ENCODE measurements around the gene AOAH. TPM values are rescaled to one million over a fixed set of nuclear protein-coding genes. Genes with fewer than 3 reads are reported as not detected.
A peak's percentile ranks its signal among the peaks of the same experiment; 100 is the strongest.

The AOAH gene
- total RNA-seq, 1 donor, result 128 TPM

DNA sequence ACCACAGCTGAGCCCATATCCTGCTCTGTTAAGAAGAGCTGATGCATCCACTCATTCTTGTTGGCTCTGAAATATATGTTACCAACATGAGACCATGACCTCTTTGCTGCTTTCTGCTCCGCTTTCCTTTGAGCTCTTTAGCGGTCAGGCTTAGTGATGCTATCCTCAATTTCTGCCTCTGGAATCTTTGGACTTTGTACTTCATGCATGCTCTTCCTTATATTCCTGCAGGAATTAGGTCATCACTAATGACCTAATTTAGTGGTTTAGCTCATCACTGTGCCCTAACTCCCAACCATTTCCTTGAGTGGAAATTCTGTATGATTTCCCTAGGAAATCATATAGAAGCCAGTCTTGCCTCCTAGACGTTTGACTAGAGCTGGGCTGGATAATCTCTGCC, 119.5 kb downstream of the AOAH start:
- no peaks in the 10 kb centered on the region for H3K27me3 ChIP-seq (ENCODE audit: insufficient read depth, low read length)
- peaks cover 30% of the 10 kb centered on the region for H3K4me1 ChIP-seq (ENCODE audit: insufficient read depth, low read length)
- H3K4me3 ChIP-seq (ENCODE audit: low read length), result no peak overlapping the region
- H3K9me3 ChIP-seq (ENCODE audit: low read depth, low read length), result no peaks in the 10 kb centered on the region

DNA sequence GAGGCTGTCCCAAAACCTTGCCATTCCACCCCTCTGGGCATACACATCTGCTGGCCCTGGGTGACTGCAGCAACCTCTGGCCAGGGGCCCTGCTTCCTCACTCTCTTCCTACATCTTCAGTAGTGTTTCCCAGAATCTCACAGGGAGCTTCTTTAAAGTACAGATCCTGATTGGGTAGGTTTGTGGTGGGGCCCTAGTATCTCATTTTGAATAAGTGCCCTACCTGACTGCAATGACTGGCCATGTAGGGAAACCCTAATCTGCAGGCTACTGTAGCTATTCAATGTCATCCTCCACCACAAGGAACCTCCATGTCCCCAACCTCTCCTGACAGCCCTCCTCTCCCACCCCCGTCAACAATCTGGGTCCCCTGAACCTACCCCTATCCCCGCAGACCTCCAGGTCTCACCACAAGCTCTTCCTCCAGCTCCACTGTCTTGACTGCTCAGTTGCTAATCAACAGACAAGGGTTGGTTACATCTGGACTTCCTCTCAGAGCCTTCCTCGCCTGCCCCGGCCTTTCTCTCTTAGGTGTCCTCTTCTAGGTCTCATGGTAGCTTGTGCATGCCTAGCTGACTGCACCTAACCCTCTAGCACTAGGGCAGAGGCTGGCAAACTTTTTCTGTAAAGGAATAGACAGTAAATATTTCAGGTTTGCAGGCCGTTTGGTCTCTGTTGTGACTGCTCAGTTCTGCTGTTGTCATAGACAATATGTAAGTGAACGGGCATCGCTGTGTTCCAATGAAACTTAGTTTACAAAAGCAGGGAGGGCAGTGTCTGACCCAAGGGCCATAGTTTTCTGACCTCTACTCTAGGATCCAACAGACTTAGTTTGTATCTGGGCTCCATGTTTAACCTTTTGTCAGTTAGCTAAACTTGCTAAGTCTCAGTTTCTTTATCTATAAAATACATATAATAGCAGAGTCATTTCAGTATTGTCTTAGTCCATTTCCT, 121.1 kb downstream of the AOAH start:
- Histone ChIP-seq H3K27me3 (ENCODE audit: insufficient read depth, low read length) (no peaks in the 10 kb centered on the region), H3K4me3 (ENCODE audit: low read length) (no peak overlapping the region), H3K4me1 (ENCODE audit: insufficient read depth, low read length) (peaks cover 30% of the 10 kb centered on the region), H3K9me3 (ENCODE audit: low read depth, low read length) (no peaks in the 10 kb centered on the region)

DNA sequence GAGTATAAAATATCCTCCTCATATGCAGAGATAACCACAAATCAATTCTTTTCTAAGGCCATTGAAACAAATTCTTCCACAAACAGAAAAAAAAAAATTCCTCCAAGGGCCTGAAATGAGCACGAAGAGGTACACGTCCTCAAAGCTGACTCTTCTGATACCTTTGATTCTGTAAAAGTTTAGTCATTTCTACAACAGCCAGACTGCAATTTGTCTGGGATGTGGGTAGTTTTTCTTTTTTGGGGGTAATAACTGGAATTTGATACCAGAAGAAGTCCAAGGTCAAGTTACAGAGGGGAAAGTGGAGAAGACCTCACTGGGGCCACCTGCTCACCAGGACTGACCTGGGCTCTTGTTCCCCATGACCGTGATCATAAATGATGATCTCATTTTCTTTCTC, 121.8 kb downstream of the AOAH start:
- no peak overlapping the region for H3K4me3 ChIP-seq (ENCODE audit: low read length)
- no peaks in the 10 kb centered on the region for H3K27me3 ChIP-seq (ENCODE audit: insufficient read depth, low read length)

DNA sequence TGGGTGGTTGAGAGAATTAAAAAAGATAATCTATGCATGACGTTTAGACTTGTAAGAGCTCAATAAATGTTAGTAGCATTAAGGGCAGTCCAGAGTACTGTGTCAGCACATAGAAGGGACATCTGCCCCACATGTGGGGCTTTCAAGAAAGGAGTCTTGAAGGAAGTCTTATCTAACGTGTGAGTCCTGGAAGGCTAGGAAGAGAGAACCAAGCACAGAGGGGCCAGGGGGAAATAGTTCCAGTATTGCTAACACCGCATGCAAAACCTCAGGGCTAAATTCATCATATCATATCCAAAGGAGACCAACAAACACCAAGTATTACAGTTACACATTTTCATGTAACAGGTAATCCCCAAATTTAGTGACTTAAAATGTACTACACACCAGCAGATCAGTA, 122.7 kb downstream of the AOAH start:
- Histone ChIP-seq H3K27me3 (ENCODE audit: insufficient read depth, low read length) (no peaks in the 10 kb centered on the region), H3K9me3 (ENCODE audit: low read depth, low read length) (no peaks in the 10 kb centered on the region), H3K4me1 (ENCODE audit: insufficient read depth, low read length) (peaks cover 30% of the 10 kb centered on the region), H3K4me3 (ENCODE audit: low read length) (no peak overlapping the region)

More for the DNA sequence above, 121.8 kb downstream of the AOAH start:
- Histone ChIP-seq H3K4me1 (ENCODE audit: insufficient read depth, low read length) (peaks cover 30% of the 10 kb centered on the region), H3K9me3 (ENCODE audit: low read depth, low read length) (no peaks in the 10 kb centered on the region)

DNA sequence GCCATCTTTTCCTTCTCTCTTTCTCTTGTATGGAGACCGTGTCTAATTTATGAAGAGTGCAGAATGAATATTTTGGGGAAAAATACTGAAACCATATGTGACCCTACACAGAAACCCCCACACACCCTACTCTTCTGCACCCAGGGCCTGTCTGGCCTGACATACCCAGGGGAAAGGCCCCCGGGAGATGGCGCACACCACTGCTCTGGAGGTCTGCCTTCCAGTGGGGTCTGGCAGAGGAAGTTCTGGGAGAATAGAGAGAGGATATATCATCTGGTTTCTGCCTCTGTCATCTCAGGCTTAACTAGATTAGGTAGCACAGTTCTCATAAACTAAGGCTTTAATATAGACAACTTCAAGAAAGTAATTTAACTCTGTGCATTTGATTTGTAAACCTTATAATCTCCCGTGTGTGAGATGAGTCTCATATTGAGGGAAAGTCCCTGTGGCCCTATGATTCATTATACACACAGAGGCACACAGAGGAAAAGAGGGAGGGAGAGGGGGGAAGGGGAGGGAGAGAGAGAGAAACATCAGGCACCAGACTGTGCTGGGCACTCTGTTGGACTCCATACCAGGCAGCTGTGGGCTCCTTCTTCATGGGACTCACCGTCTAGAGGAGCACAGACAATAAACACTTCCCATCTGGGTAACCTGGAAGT, 123.3 kb downstream of the AOAH start:
- Histone ChIP-seq H3K4me3 (ENCODE audit: low read length) (no peak overlapping the region), H3K4me1 (ENCODE audit: insufficient read depth, low read length) (peaks cover 30% of the 10 kb centered on the region), H3K9me3 (ENCODE audit: low read depth, low read length) (no peaks in the 10 kb centered on the region), H3K27me3 (ENCODE audit: insufficient read depth, low read length) (no peaks in the 10 kb centered on the region)

DNA sequence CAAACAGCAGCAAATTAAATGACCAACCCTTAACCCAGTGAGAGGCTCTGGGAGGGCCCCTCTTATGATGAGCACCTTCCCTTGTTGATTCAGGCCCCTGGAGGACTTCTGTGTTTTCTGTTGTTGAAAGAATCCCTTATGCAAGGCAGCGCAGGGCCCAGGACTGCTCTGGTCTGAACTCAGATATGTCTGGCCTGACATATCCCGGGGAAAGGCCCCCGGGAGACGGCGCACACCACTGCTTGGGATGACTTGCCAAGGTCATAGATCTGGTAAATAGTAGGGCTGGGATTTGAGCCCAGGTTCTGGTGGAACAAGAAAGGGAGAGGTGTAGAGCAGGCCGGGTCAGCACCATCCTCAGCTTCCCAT, 124.0 kb downstream of the AOAH start:
- Histone ChIP-seq H3K9me3 (ENCODE audit: low read depth, low read length) (no peaks in the 10 kb centered on the region), H3K4me3 (ENCODE audit: low read length) (no peak overlapping the region), H3K4me1 (ENCODE audit: insufficient read depth, low read length) (peaks cover 30% of the 10 kb centered on the region), H3K27me3 (ENCODE audit: insufficient read depth, low read length) (no peaks in the 10 kb centered on the region)

DNA sequence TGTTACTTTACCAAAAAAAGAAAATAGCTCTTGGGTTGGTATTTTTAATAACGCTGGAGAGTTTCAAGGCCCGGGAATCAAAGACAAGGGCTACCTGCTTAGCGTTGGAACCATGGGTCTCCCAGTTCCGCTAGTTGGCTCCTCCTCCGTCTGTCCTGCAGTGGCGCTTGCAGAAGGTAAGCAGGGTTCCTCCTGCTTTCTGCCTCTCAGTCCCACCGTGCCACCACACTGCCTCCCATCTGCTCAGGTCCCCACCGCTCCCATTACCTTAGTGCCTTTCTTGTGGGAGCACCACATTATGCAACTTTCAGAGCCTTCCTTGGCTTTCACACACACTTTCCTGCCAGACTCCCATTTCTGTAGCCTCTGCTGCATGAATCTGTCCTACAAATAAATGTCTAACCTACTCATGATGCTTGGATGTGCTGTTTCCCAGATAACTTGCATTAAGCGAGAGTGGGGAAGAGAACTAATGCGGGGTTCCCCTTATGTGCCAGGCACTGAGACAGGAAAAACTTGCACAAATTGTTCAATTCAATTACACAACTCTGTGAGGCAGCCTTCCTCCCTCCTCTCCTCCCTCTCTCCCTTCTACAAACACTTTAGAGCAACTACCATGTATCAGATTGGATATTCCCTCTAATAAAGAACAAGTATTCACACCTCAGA, 124.5 kb downstream of the AOAH start:
- H3K9me3 ChIP-seq (ENCODE audit: low read depth, low read length), result no peaks in the 10 kb centered on the region
- peaks cover 33% of the 10 kb centered on the region for H3K4me1 ChIP-seq (ENCODE audit: insufficient read depth, low read length)
- no peaks in the 10 kb centered on the region for H3K27me3 ChIP-seq (ENCODE audit: insufficient read depth, low read length)
- peak overlapping the region; percentile 10 for H3K4me3 ChIP-seq (ENCODE audit: low read length)

DNA sequence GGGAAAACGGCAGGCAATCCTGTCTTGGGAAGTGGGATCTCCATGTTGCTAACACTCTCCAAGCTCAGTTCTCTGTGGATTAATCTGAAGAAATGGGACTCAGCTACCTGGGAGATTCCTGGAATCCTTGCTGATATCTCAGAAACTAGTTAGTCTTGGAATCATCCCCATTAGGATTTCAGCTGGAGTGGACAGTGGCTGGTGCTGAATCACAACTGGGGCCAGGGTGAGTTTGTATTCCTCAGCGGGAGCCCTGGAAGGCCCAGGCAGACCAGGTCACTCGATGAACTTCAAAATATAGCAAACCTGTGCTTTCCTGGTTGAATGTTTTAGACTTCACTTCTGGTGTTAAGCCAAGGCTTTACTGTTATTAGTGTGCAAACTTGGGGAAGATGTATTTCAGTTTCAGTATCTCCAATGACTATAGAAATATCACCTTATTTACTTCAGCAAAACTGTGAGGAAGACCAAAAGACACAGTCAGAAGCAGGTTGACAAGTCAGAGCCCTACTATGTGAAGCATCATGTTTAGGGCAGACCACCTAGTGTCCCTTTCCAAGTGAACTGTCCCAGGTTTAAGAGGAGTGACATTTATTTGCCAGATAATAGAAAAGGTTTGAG, 126.1 kb downstream of the AOAH start:
- Histone ChIP-seq H3K27me3 (ENCODE audit: insufficient read depth, low read length) (no peaks in the 10 kb centered on the region), H3K4me3 (ENCODE audit: low read length) (no peak overlapping the region), H3K9me3 (ENCODE audit: low read depth, low read length) (no peaks in the 10 kb centered on the region), H3K4me1 (ENCODE audit: insufficient read depth, low read length) (peaks cover 30% of the 10 kb centered on the region)

DNA sequence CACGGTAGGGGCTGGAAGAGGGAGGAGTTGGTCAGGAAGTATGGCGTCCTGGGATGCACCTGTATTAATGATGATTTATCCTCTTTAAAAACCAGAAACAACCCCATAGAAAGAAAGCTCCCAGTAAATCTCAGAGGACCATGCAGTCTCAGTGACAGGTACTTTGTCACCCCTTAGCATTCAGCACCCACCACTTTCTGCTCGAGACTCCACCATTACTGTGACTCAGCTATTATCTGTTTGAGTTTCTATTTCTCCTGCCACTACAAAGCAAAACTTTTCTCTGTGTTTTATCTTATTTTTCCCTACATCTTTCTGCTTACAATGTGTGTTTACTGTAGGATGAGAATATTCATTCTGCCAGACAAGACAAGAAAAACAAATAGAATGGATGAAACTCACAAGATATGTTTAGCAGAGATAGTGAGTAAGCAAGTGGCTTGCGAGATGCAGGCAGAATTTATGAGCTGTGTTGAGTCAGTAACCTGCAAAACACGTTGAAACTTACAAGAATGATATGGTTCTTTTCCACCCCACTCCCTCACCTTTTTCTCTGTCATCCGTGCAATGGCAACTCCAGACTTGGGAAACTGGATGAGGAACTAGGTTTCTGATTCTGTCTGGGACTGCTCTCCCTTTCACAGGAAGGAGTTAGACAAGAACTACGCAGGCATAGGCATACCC, 127.1 kb downstream of the AOAH start:
- H3K4me3 ChIP-seq (ENCODE audit: low read length), result no peak overlapping the region
- H3K9me3 ChIP-seq (ENCODE audit: low read depth, low read length), result no peaks in the 10 kb centered on the region
- H3K27me3 ChIP-seq (ENCODE audit: insufficient read depth, low read length), result no peaks in the 10 kb centered on the region
- peaks cover 21% of the 10 kb centered on the region for H3K4me1 ChIP-seq (ENCODE audit: insufficient read depth, low read length)

DNA sequence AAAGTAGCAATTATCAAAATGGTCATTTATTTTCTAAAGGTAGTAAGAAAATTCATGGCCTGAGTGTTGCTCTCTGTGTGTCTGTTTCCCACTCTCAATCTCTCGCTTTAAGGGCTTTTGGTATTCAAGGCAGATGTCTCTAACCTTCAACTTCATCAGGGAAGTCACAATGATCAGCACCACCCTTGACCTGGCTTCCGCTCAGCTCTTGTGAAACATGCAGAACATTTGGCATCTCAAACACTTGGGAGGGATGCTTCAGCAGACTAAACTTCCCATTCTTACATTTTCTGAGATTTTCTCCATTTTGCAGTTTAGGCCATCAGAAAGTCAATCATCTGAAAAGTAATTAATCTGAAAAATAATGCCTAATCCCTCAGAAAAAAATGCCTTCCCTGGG, 129.8 kb downstream of the AOAH start:
- H3K27me3 ChIP-seq (ENCODE audit: insufficient read depth, low read length), result no peaks in the 10 kb centered on the region
- peak overlapping the region; percentile 17 for H3K4me3 ChIP-seq (ENCODE audit: low read length)
- no peaks in the 10 kb centered on the region for H3K9me3 ChIP-seq (ENCODE audit: low read depth, low read length)
- peaks cover 3% of the 10 kb centered on the region for H3K4me1 ChIP-seq (ENCODE audit: insufficient read depth, low read length)

DNA sequence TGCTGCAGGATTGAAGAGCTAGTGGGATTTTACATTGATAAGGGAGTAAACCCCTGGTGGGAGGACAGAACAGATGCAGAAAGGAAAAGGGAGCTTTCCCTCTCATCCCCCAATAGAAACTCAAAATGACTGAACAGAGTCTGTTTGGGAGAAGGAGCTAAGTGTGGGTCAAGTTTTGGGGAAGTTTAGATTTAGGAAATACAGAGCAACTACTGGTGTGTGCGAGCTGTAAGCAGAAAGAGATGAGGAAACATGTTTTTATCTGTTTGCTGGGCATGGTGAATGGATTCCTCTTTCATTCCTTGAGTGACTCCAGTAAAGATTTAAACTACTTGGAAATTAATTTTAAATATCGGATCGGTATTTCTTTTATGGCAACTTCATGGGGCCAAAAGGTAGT, 132.7 kb downstream of the AOAH start:
- H3K4me1 ChIP-seq (ENCODE audit: insufficient read depth, low read length), result peaks cover 3% of the 10 kb centered on the region
- no peaks in the 10 kb centered on the region for H3K27me3 ChIP-seq (ENCODE audit: insufficient read depth, low read length)
- no peaks in the 10 kb centered on the region for H3K9me3 ChIP-seq (ENCODE audit: low read depth, low read length)
- no peak overlapping the region for H3K4me3 ChIP-seq (ENCODE audit: low read length)

DNA sequence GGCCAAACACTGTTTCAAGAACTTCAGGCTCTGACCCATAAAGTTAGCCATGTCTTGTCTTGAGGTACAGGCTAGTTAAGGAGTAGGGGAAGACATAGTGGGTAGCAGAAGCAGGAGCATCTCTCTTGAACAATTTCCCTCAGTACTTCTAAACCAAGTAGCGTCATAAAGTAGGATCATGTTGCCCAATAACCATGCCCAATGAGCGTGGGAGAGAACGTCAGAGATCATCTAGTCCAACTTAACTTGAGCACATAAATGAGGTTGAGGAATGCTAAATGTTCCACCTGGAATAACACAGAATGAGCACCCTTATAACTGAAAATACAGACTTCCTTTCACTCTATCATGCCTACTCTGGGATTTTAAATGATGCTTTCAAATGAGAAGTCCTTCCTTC, 134.9 kb downstream of the AOAH start:
- H3K9me3 ChIP-seq (ENCODE audit: low read depth, low read length), result no peaks in the 10 kb centered on the region
- H3K4me3 ChIP-seq (ENCODE audit: low read length), result no peak overlapping the region
- H3K4me1 ChIP-seq (ENCODE audit: insufficient read depth, low read length), result no peaks in the 10 kb centered on the region
- no peaks in the 10 kb centered on the region for H3K27me3 ChIP-seq (ENCODE audit: insufficient read depth, low read length)

DNA sequence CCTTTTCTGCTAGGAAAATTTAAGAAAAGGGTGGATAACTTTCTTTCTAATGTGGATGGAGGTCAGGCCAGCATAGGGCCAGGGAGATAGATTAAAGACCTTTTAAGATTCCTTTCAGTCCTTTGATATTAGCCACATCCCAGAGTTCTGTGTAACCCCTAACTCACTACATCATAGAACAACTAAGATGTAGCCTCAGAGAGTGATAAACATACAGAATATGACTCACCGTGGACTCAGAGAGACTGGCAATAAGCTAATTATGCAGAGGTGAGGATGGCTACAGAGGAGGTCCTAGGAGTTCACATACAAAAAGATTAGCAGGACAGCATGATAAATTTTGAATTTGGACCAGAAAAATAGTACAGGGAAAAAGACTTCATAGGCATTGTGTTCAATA, 141.0 kb downstream of the AOAH start:
- Histone ChIP-seq H3K27me3 (ENCODE audit: insufficient read depth, low read length) (no peaks in the 10 kb centered on the region), H3K9me3 (ENCODE audit: low read depth, low read length) (no peaks in the 10 kb centered on the region), H3K4me1 (ENCODE audit: insufficient read depth, low read length) (no peaks in the 10 kb centered on the region), H3K4me3 (ENCODE audit: low read length) (no peak overlapping the region)

DNA sequence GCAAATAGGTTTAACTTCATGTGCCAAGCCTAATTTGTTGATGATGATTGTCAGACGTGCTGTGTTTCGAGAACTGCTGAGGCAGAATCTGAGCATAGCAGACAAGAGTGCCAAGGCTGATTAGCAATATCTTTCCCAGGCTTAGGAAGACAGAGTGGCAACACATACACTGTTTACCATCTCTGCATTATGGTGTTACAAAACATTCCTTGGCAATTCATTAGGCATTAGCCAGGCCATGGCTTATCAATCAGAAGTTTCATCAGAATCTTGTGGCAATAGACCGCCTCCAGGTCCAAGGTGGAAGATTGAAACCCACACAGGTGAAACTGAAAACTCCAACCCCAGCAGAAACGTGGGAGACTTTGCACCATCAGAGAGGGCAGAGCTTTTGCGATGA, 148.5 kb downstream of the AOAH start:
- H3K9me3 ChIP-seq (ENCODE audit: low read depth, low read length), result no peaks in the 10 kb centered on the region
- H3K4me3 ChIP-seq (ENCODE audit: low read length), result no peak overlapping the region
- H3K4me1 ChIP-seq (ENCODE audit: insufficient read depth, low read length), result peaks cover 24% of the 10 kb centered on the region
- no peaks in the 10 kb centered on the region for H3K27me3 ChIP-seq (ENCODE audit: insufficient read depth, low read length)

Measured in mononuclear cell (primary cell).